Femur (tissue), 1 donor: Measurements from ENCODE around the gene PRKACG.
"Not testable (repeated sequence)": the region's sequence is repeated elsewhere in the genome, so short reads cannot be mapped to it uniquely, and the experiment has no call there.

Experiments used
- DNase-seq: peaks from one replicate; pipeline ENCODE4 v3.0.0-alpha.2; 2017

PRKACG gene

GRCh38 chr9:69014013-69014412 lies at the start of gene PRKACG:
Gene PRKACG (minus strand): TSS chr9:69014113. CDS start chr9:69014092, 21 bp downstream.
- no peak for DNase-seq

- no peak for DNase-seq
Measured at GRCh38 chr9:69062195-69062594, 48.3 kb upstream of the PRKACG start.

- DNase-seq = no peak
Measured at GRCh38 chr9:69060766-69061165, 46.9 kb upstream of the PRKACG start.

- DNase-seq = no peak
Measured at GRCh38 chr9:69058101-69058500, 44.2 kb upstream of the PRKACG start.

DNA sequence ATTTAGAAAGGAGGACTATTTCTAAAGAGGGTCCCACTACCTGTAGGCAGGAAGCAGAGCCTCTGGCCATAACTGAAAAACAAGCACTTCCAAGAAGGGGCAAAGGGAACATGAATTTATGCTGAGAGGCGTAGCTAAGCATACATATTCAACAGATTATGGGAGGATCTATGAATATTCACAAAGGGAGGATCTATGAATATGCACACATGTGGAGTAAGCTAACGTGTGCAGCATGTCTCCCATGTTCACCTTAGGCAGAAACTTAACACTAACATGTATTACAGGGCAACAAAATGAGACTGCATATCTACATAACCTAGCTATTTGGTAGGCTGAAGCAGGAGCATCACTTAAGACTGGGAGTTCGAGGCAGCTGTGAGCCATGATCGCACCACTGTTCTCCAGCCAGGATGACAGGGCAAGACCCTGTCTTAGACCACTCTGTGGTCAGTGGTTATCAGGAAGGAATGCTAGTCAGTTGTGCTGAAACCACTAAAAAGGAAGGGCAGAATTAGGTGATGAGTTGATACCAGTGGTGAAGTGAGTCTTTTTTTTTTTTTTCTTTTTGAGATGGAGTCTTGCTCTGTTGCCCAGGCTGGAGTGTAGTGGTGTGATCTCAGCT lies 42.4 kb upstream of the PRKACG start:
- no peak for DNase-seq

GRCh38 chr9:69054989-69055388 lies 41.1 kb upstream of the PRKACG start:
- DNase-seq = no peak

DNA sequence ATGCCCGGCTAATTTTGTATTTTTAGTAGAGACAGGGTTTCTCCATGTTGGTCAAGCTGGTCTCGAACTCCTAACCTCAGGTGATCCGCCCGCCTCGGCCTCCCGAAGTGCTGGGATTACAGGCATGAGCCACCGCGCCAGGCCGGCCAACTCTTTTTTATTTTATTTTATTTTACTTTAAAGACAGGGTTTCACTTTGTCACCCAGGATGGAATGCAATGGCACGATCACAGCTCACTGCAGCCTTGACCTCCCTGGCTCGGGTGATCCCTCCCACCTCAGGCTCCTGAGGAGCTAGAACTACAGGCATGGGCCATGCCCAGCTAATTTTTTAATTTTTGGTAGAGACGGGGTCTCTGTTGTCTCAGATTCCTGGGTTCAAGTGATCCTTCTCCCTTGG lies 37.0 kb upstream of the PRKACG start:
- DNase-seq = not testable (repeated sequence)

DNA sequence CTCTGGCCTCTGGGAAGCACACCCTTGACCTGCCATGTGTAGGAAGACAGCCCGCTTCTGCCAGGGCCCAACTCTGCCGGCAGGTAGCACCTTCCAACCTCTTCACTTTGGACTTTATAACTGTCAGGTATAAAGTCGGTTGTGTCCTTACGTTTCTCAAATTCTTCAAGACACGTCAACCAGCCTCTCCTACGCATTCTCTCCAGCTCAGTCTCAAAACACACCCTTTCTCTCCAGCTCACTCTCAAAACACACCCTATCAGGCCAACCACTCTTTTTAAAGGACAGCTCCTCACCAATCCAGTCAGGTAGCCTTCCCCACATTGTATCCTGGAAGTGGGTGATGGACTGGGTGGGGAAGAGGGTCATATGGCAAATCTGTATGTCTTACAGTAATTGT lies 35.2 kb upstream of the PRKACG start:
- no peak for DNase-seq

GRCh38 chr9:69047371-69047770 lies 33.5 kb upstream of the PRKACG start:
- peak; percentile 35 for DNase-seq

- DNase-seq = no peak
Measured at GRCh38 chr9:69046723-69047122, 32.8 kb upstream of the PRKACG start.

GRCh38 chr9:69045821-69046220 lies 31.9 kb upstream of the PRKACG start:
- no peak for DNase-seq

DNA sequence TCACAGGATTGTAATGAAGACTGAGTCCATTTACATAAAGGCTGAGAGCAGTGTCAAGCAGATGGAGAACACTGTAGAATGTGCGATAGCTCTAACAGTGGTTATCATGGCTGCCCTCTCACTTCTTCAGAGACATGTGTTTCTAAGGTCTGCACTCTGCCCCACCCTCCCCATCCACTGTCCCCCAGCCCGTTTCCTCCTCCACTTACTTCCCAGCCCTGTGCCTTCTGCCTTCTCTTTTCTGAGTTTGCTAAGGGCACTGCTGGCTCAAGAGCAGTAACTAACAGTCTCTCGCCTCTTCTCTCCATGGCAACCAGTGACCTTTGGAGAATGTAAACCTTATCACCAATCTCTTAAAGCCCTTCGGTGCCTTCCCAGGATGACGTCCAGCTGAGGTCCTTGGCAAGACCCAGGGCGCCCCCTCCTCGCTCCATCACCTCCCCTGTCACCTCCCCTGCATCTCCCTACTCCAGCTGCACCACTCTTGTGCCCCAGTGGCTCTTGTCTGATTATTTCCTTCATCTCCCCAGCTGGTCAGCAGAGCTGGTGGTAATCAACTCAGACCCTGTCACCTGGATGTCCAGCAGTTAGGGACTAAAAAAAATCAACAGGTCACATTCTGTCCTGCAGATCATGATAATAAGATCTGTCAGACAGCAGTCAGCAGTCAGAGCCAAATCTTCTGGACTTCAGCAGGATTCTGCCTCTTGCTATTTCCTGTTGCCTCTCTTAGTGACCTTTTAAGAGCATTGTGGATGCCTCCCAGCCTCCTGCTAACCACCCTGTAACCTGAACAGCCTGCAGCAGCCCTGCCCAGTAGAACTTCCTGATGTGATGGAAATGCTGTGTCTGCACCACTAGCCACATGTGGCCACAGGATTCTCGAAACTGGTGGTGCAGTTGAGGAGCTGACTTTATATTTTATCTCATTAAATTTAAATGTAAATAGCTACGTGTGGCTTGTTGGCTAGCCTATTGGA lies 30.6 kb upstream of the PRKACG start:
- no peak for DNase-seq

DNA sequence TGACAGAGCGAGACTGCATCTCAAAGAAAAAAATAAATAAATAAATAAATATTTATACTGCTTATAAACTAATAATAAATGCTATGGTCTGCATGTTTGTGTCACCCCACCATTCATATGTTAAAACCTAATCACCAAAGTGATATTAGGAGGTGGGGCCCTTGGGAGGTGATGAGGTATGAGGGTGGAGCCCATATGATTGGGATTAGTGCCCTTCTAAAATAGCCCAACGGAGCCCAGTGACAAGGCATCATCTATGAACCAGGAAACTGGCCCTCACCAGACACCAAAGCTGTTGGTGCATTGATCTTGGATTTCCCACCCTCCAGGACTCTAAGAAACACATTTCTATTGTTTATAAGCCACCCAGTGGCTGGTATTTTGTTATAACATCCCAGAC lies 26.7 kb upstream of the PRKACG start:
- DNase-seq = no peak

- DNase-seq = no peak
Measured at GRCh38 chr9:69036799-69037198, 22.9 kb upstream of the PRKACG start.

GRCh38 chr9:69036309-69036708 lies 22.4 kb upstream of the PRKACG start:
- DNase-seq = peak; percentile 26

DNA sequence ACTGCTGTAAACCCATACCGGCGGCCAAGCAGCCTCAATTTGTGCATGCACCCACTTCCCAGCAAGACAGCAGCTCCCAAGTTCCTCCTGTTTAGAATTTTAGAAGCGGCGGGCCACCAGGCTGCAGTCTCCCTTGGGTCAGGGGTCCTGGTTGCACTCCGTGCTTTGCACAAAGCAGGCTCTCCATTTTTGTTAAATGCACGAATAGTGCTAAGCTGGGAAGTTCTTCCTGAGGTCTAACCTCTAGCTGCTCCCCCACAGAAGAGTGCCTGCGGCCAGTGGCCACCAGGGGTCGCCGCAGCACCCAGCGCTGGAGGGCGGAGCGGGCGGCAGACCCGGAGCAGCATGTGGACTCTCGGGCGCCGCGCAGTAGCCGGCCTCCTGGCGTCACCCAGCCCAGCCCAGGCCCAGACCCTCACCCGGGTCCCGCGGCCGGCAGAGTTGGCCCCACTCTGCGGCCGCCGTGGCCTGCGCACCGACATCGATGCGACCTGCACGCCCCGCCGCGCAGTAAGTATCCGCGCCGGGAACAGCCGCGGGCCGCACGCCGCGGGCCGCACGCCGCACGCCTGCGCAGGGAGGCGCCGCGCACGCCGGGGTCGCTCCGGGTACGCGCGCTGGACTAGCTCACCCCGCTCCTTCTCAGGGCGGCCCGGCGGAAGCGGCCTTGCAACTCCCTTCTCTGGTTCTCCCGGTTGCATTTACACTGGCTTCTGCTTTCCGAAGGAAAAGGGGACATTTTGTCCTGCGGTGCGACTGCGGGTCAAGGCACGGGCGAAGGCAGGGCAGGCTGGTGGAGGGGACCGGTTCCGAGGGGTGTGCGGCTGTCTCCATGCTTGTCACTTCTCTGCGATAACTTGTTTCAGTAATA lies 21.8 kb upstream of the PRKACG start, which contains the start of gene FXN:
TSS of gene FXN (plus strand) at position 315 of the 871 bp plus-strand sequence. CDS start at position 346, 31 bp downstream.
- peak; percentile 91 for DNase-seq

GRCh38 chr9:69034071-69034470 lies 20.2 kb upstream of the PRKACG start:
- no peak for DNase-seq

GRCh38 chr9:69030851-69031645 lies 17.1 kb upstream of the PRKACG start:
- DNase-seq = no peak

- DNase-seq = no peak
Measured at GRCh38 chr9:69029535-69029934, 15.6 kb upstream of the PRKACG start.

DNA sequence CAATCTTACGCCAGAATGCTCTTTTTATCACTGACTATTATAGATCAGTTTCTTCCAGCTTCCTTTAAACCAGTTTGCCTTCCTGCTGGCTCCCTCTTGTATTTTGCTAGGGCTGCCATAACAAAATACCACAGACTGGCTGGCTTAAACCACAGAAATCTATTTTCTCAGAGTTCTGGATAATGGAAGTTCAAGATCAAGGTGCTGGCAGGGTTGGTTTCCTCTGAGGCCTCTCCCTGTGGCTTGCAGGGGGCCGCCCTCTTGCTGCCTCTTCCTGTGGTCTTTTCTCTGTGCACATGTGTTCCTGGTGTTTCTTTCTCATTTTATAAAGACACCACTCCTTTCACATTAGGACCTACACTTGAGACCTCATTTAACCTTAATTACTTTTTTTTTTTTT lies 14.8 kb upstream of the PRKACG start:
- DNase-seq = peak; percentile 41

GRCh38 chr9:69027355-69028097 lies 13.6 kb upstream of the PRKACG start:
- no peak for DNase-seq
